Germinal center (tissue), 1 donor: ENCODE data around the gene DLL1.
"Not testable (repeated sequence)": the region's sequence is repeated elsewhere in the genome, so short reads cannot be mapped to it uniquely, and the experiment has no call there.

ENCODE experiments used
- DNase-seq: peaks from one replicate; pipeline ENCODE4 v3.0.0; 2012; ENCODE audit warnings: mixed read lengths, low spot score

The DLL1 gene, protein sequence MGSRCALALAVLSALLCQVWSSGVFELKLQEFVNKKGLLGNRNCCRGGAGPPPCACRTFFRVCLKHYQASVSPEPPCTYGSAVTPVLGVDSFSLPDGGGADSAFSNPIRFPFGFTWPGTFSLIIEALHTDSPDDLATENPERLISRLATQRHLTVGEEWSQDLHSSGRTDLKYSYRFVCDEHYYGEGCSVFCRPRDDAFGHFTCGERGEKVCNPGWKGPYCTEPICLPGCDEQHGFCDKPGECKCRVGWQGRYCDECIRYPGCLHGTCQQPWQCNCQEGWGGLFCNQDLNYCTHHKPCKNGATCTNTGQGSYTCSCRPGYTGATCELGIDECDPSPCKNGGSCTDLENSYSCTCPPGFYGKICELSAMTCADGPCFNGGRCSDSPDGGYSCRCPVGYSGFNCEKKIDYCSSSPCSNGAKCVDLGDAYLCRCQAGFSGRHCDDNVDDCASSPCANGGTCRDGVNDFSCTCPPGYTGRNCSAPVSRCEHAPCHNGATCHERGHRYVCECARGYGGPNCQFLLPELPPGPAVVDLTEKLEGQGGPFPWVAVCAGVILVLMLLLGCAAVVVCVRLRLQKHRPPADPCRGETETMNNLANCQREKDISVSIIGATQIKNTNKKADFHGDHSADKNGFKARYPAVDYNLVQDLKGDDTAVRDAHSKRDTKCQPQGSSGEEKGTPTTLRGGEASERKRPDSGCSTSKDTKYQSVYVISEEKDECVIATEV

DNA sequence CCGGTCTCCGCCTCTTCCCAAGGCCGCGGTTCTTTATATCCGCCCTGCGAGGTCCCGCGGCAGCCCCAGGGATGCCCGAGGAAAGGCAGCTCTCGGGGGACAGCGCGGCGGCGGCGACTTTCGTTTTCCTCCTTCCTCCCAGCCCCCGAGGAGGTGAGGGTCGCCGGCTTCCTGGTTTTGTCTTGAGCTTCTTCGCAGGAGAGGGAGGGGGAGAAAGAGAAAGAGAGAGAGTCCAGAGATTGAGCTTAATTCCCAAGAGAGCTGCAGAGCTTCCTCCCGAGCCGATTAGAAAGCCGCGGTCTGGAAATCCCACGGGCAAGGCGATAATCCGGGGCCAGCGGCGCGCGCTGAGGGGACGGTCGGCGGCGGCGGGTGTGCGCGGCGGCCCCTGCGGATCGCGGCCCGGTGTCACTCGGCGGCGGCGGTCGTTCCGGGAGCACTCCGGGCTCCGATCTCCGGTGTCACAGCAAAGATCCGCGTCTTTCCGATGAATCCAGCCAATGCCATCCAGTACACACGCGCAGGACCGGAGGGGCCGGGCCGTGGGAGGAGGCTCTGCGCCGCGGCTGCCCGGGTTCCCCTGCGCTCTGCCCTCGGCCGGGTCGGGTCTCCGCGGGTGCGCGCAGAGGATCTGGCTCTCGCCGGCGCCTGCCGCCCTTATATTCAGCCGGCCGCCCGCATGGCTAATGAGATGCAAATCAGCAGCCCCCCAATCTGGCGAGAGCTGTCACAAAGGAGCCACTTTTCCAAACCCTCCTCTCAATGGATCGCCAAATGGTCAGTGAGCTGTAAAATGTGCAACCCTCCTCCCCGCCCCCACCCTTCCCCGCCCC is at the start of gene DLL1:
Gene DLL1 (minus strand): TSS at position 783 of the 833 bp plus-strand sequence. CDS start 939 bp downstream, outside the sequence.
- peak; percentile 42 for DNase-seq

- DNase-seq = not testable (repeated sequence)
Measured at GRCh38 chr6:170335199-170335598, 44.3 kb upstream of the DLL1 start.

DNA sequence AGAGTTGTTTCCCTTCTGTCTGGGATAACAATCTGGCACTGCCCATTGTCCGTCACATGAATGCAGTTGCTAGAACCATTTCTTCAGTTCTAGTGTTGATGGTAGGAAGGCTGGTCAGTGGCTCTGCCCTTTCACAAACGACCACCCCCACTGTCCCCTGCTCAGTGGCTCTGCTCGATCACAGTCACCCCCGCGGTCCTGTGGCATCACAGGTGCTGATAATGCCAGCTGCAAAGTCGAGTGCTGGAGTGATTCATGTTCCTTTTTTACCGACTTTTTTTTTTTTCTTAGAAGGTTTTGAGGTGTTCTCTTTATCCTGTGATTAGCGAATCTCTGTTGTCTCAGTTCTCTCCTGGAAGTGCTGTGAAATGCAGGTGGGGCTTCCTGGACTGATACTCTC is 38.4 kb upstream of the DLL1 start:
- no peak for DNase-seq

- no peak for DNase-seq
Measured at GRCh38 chr6:170317718-170318117, 26.8 kb upstream of the DLL1 start.

DNA sequence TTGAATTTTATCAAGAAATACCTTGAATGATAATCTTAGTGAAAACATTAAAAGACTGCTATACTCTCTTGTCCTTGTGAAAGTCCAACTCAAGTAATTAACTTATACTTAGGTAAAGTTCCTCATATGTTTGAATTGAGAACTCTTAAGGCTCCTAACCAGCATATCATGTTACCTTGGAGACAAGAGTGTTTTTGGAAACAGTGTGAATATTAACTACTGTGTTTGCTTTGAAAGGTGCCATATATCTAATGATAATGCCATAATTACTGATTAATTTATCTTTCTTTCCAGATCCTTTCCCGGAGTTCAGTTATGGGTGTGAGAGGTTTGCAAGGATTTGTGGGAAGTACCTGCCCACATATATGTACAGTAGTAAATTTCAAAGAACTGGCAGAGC is 26.2 kb upstream of the DLL1 start:
- no peak for DNase-seq

DNA sequence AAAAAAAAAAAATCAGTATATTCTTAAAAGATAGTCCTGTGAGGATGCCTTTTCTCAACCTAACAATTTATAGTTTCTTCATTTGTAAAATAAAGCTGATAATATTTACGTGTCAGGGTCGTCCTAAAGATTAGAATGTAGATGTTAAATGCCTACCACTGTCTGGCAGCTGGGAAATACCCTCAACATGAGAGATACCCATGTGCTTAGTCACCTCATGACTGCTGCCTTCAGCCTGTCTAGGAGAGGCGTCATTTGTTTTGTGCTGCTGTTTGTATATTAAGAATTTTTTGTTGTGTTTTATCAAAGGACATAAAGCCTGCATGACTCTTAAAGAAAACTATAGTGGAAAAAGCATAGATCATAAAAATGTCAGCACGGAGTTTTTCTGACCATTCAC is 25.2 kb upstream of the DLL1 start:
- no peak for DNase-seq

DNA sequence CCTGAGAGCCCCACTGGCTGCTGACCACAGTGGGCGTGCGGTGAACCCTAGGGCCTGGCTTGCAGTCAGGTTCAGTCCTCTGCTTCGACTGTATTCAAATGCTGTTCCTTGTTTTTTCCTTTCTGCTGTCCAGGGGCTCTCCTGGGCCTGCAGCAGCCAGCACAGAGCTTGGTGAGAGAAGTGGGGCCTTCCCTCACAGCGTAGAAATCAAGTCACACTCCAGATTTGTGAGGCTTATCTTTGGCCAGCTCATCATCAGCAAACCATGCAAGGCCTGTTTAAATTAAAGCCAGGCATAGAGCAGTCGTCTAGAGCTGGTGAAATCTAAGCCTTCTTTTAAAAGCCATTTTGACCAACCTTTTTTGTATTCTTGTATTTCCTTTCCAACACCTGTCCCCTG is 24.1 kb upstream of the DLL1 start:
- DNase-seq = no peak

DNA sequence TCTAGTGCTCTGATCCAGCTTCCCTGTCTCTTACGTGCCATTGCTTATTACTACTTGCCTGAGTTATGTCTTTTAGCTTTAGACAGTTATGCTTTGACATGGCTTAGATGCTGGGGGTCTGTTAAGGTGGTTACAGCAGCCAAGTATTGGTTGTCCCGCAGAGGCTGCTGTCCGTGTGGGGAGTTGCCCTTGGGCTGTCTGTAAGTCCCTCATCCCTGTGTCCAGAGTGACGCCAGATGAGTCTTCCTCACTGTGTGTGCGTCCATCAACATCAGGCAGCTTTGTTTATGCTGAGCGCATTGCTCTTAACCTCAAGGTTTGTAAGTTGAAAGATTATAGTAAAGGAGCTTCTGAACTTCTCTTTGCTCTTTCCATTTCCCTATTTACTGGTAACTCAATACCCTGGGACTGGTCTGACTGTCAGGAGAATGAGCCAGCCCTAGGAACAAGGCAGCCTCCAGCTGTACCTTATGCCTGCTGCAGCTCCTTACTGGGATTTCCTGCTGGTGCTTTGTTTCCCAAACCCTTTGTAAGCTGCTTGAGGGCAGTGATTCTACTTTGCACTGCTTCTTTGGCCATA is 22.9 kb upstream of the DLL1 start:
- no peak for DNase-seq

GRCh38 chr6:170312876-170313275 is 22.0 kb upstream of the DLL1 start:
- no peak for DNase-seq

DNA sequence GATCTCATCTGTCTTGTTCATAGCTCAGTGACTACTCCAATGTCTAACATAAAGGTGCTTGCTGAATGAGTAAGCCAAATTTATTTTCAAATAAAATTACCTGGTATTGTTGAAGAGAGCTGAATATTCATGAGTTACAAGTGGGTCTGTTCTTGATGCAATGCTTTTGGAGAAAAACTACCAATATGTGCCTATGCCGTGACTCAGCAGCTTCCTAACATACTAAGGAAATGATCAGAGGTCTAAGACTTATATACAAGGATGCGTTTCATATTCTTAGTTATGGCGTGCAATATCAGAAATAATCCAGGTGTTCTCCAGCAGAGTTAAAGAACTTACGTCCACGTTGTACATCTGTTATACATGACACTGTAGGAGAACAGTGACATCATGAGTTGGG is 20.8 kb upstream of the DLL1 start:
- DNase-seq = no peak

GRCh38 chr6:170308761-170309160 is 17.9 kb upstream of the DLL1 start:
- no peak for DNase-seq

GRCh38 chr6:170307080-170307545 is 16.2 kb upstream of the DLL1 start:
- DNase-seq = no peak

DNA sequence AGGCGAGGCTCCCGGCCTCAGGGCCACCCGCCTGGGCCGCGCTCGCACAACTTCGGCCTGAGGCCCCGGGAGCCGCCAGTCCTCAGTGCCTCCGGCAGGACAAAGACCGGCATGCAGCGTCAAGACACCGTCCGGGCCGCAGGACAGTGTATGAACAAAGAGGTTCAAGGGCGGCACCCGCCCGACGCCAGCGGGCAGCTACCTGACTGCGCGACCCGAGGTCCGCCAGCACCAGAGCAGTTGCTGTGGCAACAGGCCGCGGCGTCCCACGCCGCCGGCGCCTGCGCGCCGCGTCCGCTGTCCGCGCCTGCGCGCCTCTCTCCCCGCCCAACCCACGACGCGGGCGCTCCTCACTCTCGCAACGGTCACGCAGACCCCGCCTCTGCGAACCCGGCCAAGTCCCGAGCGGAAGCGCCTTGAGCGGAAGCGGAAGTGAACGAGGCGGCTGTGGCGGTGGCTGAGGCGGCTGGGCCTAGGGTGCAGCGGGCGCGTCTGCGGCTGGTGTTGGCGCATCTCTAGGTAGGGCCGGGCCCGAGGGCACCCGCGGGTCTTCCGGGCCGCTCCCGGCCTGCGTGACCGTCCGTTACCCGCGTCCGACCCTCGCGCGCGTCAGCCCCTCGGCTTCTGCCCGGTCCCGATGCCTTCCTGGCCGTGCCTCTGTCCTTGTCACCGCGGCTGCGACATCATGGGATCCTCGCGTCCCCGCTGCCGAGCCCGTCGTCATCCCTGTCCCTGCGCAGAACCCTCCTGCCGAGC is 15.6 kb upstream of the DLL1 start, which contains the start of gene FAM120B:
Gene FAM120B (plus strand): TSS at position 435 of the 756 bp plus-strand sequence. CDS start 10,633 bp downstream, outside the sequence.
- DNase-seq = peak; percentile 98

DNA sequence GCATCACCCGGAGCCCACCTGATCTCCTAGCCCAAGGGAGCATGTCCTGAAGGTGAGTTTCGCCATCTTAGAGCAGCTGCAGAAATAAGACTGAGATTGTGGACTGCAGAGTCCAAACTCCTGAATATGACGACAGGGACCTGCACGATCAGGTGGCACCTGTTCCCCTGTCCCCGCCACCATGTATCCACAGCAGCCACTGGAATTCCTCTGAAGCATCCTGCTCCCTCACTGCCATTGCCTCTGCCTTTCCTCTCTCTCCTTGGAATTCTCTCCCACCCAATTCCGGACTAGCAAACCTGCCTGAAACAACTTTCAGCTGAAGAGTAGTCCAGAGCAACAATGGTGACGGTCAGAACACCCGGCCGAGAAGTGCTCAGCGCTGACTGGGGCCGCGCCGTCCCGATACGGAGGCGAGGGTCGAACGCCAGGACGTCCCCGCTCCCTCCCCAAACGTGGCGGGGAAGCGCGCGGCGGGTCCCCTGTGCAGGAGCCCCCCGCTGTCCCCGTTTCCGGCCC is 15.0 kb upstream of the DLL1 start:
- DNase-seq = no peak

DNA sequence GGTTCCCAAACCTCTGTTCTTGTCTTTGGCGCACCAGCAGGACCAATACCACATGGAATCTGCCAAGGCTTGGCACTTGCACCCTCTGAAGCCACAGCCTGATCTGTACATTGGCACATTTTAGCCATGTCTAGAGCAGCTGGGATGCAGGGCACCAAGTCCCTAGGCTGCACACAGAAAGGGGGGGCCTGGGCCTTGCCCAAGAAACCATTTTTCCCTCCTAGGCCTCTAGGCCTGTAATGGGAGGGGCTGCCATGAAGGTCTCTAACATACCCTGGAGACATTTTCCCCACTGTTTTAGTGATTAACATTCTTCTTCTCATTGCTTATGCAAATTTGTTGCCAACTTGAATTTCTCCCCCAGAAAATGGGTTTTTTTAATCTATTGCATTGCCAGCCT is 10.3 kb upstream of the DLL1 start:
- DNase-seq = no peak

DNA sequence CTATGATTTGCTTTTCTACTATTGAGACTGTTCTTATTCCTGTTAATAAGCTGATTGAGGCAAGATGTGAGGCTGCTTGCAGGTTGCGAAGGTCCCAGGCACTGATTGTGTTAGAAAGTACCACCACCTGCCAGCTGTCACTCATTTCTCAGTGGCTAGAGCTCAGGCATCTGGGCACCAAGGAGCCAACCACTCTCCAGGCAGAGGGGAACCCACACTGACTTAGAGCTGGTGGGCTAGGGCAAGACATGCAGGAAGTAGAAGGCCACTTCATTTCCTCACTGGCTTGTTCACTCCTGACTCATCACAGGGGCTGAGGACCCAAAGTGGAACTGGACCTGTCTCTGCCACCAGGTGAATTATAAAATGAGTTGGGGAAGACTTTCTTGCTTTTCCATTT is 7.8 kb upstream of the DLL1 start:
- DNase-seq = no peak

- DNase-seq = no peak
Measured at GRCh38 chr6:170297576-170298330, 6.9 kb upstream of the DLL1 start.

DNA sequence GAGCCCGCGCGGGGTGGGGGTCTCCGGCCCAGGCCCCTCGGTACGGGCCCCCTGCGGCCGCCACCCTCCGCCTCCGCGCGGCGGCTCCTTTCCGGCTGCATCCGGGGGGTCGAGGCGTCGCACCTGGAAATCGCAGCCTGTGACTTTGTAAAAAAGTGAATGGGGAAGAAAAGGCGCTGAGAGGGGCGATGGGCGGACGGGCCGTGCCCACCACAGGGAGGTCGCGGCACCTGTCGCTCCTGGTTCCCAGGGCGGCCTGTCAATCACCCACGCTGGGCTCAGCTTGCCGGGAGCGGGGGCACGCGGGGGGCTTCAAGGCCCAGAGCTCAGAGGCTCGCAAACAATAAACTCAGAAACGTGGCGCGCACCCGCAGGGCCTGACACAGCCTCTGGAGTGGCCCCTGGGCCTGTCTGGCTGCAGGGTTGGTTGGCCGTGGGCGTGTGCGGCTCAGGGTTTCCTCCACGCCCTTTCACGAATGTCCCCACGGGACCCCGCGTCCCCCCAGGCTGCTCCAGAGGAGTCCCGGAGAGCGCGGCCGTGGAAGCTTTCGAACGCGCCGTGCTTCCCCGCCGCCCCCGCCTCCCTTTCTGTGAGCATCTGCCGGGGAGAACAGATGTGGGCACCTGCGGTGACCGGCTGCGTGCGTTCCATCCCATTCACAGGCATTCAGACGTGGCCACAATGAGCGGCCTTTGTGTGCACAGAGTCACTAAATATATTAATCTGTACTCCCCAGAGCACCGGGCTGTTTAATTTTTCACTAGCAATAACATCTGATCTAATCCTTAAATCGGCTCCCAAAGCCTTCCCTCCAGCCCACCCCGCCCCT is 6.1 kb upstream of the DLL1 start:
- DNase-seq = no peak

- no peak for DNase-seq
Measured at GRCh38 chr6:170296423-170296745, 5.5 kb upstream of the DLL1 start.
